ENCODE measurements around the gene GFOD2.
"Not testable (repeated sequence)": the region's sequence is repeated elsewhere in the genome, so short reads cannot be mapped to it uniquely, and the experiment has no call there.

The GFOD2 gene

DNA sequence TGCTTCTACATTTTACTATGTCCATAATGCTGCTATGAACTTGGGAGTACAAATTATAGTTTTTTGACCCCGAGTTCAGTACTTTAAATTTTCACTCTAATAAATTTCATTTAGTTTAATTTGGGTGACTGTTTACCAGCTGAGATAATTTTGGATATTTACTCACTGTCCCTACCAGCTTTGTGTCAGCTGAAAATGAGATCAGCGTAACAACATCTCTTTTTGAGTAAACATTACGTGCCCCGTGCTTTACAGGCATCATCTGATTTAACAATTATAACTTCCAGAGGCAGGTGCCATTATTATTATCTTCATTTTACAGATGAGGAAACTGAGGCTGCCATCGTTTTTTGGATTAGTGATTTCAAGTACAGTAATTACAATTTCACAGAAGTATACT lies 15.0 kb downstream of the GFOD2 start:
- no peak for DNase-seq (ENCODE audit: low spot score)

DNA sequence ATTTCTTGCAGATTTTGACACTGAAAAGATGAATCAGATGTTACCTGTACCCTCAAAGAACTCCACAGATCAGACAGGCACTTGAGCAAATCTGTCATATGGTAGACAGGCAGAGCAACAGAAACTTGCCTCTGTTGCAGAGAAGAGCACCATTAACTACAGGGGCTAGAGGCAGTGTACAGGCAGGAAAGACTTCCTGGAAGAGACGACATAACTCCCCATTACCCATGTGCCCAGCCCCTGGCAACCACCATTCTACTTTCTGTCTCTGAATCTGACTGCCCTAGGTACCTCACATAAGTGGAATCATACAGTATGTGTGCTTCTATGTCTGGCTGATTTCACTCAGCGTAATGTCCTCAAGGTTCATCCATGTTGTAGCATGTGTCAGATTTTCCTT lies 15.5 kb downstream of the GFOD2 start:
- no peak for DNase-seq (ENCODE audit: low spot score)

DNA sequence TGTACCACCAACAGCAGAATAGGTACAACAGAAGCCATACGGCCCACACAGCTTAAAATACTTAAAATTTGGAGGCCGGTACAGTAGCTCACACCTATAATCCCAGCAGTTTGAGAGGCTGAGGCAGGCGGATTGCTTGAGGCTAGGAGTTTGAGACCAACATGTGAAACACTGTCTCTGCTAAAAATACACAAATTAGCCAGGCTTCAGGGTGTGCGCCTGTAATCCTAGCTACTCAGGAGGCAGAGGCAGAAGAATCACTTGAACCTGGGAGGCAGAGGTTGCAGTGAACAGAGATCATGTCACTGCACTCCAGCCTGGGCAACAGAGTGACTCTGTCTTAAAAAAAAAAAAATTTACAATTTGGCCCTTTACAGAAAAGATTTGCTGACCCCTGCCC lies 17.0 kb downstream of the GFOD2 start:
- no peak for DNase-seq (ENCODE audit: low spot score)

DNA sequence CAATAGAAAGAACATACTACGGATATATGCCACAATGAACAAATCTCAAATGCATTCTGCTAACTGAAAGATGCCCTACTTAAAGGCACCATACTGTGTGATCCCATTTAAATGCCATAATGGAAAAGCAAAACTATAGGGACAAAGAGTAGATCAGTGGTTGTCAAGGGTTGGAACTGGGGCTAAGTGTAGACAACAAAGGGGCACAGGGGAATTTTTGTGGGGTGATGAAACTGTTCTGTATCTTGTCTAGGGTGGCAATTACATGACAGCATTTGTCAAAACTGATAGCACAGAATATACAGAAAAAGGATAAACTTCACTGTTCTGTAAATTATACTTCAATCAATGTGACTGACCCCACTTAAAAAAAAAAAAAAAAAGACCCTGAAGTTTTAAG lies 17.7 kb downstream of the GFOD2 start:
- no peak for DNase-seq (ENCODE audit: low spot score)

DNA sequence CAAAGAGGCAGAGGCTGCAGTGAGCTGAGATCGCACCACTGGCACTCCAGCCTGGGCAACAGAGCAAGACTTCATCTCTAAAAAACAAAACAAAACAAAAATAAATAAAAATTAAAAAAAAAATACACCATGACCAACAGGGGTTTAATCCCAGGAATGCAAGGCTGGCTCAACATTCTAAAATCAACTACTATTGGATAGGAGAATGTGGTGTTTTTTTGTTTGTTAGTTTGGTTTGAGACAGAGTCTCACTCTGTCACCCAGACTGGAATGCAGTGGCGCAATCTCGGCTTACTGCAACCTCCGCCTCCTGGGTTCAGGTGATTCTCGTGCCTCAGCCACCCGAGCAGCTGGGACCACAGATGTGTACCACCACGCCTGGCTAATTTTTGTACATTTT lies 19.9 kb downstream of the GFOD2 start:
- no peak for DNase-seq (ENCODE audit: low spot score)

DNA sequence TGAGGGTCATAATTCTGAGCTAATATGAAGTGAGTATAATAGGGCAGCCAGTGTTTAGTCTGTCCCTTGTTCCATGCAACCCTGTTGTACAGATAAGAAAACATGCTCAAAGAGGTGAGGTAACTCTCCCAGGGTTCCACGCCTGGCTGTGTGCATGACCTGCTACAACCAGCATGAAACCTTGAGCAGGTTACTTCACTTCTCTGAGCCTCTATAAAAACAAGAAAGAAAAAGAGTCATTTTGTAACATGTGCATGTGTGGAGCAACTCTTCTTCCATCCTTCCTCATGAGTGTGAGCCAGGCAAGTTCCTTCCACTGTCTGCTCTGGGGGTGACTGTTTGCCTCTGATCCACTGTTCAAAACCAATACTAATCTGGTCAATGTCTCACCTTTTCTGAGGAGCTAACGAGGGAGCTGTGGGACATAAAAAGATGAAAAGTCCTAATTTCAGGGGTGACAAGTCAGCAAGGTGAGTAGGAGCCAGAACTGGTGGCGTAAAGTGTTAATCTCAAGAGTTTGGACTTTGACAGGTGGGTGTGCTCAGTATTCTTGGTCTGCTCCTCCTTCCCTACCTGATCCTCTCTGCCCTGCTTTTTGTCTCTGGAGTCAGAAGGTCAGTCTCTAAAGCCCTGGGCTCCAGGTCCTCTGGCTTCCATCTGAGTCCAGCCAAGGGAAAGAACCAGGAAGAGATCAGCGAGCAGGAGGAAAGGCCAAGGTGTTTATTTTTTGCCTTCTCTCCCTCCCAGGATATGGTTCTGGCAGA lies 21.5 kb downstream of the GFOD2 start:
- no peak for DNase-seq (ENCODE audit: low spot score)

DNA sequence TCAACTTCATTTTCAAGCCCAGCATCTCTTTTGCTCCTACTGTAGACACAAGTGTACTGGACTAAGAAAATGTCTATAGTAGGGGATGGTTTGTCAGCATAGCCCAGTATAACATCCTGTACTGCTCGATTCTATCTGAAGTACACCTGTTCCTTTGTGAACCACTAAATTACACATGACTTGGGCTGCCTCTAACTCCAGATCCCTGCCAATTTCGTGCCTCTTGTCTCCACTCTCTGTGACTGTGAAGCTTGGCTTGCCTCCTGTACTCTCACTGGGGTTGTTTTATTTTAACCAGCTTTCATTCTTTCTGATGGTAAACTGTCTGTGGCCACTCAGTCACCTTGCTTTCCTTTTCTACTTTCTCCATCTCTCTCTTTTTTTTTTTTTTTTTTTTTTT lies 24.5 kb downstream of the GFOD2 start:
- no peak for DNase-seq (ENCODE audit: low spot score)

DNA sequence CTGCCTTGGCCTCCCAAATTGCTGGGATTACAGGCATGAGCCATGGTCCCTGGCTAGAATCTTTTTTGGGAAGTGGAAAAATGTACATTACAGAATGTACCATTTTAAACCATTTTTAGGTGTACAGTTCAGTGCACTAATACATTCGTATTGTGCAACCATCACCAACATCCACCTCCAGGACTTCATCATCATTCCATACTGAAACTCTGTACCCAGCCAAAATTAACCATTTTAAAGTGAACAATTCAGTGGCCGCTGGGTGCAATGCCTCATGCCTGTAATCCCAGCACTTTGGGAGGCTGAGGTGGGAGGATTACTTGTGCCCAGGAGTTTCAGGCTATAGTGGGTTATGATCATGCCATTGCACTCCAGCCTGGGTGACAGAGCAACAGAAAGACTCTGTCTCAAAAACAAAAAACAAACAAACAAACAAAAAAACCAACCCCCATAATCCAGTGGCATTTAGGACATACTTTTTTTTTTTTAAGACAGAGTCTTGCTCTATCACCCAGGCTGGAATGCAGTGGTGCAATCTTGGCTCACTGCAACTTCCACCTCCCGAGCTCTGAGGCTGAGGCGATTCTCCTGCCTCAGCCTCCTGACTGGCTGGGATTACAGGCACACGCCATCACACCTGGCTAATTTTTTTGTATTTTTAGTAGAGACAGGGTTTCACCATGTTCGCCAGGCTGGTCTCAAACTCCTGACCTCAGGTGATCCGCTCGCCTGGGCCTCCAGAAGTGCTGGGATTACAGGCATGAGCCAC lies 25.4 kb downstream of the GFOD2 start:
- not testable (repeated sequence) for DNase-seq (ENCODE audit: low spot score)

DNA sequence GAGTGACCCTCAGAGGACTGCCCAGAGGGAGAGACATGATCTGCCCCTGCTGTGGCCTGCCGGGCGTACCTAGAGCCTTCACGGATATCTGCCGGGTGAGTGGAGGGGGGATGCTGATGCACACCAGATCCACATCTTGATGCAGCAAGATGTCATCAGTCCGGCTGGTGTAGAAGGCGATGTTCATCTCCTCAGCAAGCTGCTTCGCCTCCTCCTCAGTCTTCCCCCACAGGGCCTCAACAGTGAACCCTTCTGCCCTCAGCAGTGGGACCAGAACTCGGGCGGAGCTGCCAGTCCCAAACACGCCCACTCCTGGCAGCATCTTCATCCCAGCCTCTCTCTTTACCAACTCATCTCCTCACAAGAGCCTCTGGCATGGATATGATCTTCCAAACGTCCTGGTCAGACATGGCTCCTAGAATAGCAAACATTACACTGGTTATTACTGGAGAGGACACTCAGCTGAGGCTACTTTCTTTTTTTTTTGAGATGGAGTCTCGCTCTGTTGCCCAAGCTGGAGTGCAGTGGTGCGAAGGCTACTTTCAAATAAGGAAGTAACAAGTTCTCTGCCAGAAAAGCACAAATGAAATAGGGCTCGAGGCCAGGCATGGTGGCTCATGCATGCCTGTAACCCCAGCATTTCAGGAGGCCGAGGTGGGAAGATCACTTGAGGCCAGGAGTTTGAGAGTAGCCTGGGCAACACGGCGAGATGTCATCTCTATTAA lies 33.6 kb downstream of the GFOD2 start:
- peak; percentile 67 for DNase-seq (ENCODE audit: low spot score)

DNA sequence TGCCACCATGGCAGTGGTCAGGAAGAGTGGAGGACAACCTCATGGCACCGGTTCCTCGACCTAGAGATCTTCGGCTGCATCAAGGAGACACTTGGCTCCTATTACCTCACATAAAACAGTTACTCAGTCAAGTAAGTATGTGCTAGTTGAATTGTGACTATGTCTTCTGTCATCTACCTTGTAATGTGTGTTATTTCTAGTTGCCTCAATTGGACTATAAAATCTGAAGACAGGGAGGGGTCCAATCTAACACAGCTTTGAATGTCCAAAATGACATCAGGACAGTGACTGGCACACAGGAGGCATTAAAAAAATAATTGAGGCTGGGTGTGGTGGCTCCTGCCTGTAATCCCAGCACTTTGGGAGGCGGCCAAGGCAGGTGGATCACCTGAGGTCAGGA lies 35.3 kb downstream of the GFOD2 start:
- DNase-seq (ENCODE audit: low spot score): no peak

DNA sequence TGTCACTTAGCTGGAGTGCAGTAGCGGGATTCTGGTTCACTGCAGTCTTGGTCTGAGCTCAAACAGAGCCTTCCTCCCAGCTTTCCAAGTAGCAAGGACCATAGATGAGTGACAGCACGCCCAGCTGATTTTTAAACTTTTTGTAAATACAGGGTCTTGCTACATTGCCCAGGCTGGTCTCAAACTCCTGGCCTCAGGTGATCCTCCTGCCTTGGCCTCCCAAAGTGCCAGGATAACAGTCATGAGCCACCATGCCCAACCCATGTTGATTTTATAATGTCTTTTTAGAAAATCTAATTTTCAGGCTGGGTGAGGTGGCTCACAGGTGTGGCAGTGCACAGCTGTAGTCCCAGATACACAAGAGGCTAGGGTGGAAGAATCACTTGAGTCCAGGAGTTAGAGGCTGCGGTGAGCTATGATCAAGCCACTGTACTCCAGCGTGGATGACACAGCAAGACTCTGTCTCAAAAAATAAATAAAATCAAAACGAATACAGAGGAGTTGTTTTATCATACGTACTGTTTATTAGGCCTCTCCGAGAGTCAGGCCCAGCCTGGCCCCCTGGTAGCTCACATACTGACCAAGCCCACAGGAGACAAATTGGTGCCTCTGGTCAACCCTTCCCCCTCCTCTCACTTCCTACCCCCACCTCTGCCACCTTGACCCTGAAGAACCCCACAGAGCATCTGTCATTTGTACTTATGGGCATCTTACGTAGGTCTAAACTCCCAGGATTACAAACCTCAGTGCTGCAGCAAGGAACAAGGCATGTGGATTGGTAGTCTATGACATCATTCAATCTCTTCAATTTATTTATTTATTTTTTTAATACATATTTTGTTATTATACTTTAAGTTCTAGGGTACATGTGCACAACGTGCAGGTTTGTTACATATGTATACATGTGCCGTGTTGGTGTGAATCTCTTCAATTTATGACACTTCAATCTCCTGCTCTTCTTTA lies 38.9 kb downstream of the GFOD2 start:
- DNase-seq (ENCODE audit: low spot score): no peak

DNA sequence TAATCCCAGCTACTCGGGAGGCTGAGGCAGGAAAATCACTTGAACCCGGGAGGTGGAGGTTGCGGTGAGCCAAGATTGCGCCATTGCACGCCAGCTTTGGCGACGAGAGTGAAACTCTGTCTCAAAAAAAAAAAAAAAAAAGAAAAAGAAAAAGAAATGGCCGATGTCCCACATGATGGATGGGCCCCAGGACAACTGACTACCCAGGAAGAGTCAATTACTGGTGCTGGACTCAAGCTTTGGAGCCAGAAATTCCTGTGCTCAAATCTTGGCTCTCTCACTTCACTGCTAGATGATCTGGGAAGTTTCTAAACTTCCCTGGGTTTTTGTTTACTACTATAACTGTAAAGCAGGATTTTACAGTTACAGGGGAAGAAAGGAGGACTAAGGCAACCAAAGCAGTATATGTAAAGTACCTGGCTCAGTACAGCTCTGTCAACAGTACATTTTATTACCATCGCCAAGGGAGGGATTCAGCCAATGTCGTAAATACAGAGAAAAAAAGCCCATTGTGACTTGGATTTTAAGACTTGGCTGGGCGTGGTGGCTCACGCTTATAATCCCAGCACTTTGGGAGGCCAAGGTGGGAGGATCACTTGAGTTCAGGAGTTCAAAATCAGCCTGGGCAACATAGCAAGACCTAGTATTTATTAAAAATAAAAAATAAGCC lies 40.6 kb downstream of the GFOD2 start:
- DNase-seq (ENCODE audit: low spot score): no peak

DNA sequence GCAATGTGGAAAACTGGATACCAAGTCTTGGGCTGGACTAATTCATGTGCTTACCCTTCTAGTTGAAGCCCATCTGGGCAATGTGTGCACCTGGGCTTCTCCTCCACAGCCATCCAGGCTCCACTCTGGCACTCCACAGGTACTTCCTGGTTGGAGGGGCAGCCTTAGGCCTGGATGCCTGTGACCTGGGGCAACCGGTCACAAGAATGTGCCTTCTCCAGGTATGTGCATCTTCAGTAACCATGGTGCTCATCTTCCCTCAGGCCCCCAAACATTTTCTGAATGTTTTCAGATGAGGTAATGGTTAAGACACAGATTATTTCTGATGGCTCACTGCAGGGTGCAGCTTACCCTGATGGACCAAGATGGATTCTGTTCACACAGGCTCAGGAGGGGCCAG lies 41.4 kb downstream of the GFOD2 start:
- peak; percentile 41 for DNase-seq (ENCODE audit: low spot score)

DNA sequence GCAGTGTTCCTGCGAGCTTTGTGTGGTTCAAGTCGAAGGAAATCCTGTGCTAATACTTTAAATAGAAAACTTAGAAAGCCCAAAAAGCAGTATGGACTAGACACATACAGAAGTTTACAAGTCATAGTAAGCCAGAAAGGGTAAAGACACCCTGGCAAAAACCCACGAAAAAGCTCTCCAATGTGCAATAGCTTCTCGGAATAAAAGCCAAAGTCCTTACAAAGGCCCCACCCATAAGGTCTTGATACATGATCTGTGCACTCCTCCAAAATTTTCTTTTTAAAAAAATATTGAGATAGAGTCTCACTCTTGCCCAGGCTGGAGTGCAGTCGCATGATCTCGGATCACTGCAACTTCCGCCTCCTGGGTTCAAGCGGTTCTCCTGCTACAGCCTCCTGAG lies 42.2 kb downstream of the GFOD2 start:
- no peak for DNase-seq (ENCODE audit: low spot score)

DNA sequence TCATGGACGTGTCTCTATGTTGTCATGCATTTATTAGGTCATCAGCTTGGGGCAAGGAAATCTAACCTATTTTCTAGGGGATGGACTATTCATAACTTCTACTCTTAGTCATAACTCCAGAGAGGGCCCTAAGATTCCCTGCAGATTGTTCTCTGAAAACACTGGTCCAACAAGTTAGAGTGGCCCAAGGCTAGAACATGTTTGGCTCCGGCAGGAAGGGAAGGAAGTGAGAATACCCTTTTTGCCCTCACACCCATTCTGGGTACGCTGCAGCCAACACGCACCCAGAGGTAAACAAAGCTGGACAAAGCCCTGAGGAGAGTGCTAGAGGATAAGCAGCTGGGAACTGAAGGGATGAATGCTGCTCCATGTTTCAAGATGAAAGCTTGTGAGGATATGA lies 42.6 kb downstream of the GFOD2 start:
- DNase-seq (ENCODE audit: low spot score): no peak

DNA sequence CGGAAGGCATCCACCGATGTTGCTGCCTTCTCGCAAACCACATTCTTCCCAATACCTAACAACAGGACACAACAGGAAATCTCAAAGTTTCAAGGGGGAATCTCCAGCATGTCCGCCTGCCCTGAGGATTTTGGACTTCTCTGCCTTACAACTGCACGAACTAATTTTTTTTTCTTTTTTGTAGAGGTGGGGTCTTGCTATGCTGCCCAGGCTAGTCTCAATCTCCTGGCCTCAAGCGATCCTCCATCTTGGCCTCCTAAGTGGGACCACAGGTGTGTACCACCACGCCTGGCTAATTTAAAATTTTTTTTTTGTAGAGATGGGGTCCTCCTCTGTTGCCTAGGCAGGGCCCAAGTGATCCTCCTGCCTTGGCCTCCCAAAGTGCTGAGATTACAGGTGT lies 43.1 kb downstream of the GFOD2 start:
- DNase-seq (ENCODE audit: low spot score): no peak

DNA sequence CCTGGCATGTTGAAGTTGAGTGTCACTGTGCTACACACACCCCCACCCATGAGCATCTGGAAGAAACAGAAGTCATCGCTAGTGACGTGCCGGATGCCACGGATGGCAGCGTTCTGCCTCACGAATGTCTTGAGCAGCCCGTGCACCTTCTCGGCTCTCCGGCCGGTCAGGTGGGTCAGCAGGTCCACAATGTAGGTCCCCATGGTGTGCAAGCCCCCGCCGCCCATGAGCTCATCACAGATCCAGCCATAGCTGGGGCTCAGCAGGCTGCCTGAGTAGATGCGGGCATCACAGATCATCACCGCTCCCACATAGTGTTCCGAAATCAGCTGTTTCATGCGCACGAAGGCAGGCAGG lies 43.6 kb downstream of the GFOD2 start:
- DNase-seq (ENCODE audit: low spot score): no peak

DNA sequence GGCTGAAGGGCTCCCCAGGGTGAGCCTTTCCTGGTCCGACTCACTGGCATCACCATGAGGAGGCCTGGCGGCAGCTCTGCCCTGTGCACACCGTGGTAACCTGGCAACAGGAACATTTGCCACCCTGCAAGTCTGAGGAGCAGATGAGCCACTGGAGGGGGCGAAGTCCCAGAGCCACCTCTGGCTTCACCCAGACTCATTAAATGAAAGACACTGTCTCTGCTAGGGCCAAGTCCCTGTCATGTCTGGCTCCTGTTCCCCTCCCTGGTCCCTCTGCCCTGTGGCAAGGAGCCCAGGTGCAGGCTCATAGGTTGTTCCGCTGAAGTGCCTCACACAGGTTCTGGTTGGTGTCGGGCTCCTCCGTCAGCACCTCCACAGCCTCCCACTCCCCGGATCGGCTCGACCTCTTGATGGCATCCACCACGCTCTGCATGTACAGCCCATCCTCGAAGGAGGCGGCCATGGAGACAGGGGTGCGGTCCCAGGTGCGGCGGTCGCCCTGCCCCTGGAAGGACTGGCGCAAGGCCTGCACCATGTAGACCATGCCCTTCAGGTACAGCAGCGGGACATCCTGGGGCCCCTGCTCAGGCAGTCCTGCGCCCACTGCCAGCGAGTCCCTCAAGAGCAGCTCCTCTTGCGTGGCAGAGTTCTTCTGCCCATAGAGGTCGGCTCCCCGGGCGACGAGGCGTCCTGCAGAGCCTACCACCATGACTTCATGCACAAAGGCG lies 44.1 kb downstream of the GFOD2 start:
- DNase-seq (ENCODE audit: low spot score): no peak

DNA sequence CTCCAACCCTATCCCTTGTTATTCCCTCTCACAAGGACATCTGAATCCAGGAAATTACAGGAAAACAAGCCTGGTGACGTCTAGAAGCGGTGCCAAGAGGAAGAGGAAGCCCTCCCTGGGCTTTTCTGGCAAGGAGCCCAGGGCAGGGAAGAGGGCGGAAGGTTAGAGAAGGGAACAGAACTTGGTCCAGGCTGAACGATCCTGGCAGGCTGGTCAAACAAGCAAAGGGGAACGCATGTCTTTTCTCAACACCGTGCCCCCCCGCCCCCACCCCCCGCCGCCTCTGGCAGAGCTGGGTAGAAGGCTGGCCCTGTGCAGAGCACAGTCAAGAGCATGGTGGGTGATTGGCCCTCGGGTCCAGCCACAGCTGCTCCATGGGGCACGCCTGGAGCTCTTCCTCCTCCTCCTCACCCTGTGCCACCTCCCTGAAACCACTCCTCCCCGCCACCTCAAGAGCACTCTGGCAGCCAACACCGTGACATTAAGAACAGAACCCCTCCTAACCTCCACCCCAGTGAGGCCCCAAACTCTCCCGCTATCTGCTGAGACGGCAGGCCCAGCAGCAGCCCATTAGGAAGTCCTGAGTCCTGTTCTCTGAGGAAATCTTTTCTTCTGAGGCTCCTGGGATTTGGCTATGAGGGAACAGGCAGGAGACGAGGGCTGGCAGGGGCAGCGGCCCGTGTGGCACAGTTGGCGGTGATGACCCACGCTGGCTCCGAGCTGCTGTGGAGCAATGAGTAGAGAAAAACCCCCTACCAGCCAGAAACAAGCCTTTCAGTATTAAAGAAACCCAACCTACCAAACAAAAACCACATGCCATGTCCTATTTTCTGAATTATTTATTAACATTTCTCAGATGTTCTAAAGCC lies 45.2 kb downstream of the GFOD2 start:
- DNase-seq (ENCODE audit: low spot score): peak; percentile 60

All from kidney tubule cell (primary cell).